Gastrocnemius medialis (tissue), 4 donors: ENCODE data around the gene SLC24A4.

Experiments
- CTCF ChIP-seq, 5 experiments: fragments of 450-650 bp in 3 of 5; fragments of 200-600 bp in 2 of 5; sonication (generic) in 2 of 5; IDR thresholded peaks in 4 of 5; conservative IDR thresholded peaks in 1 of 5; 1 replicate in 4 of 5; 2 replicates in 1 of 5; pipeline ENCODE4 v1.5.1; 2016 to 2019; ENCODE audit warnings: antibody characterized with exemption in 5 of 5, mild to moderate bottlenecking in 3 of 5, moderate library complexity in 3 of 5
- POLR2A ChIP-seq, 2 donors: fragments of 450-650 bp; IDR thresholded peaks; one replicate each; pipeline ENCODE4 v1.6.1; 2017; ENCODE audit warnings: antibody characterized with exemption in 2 of 2, mild to moderate bottlenecking in 2 of 2, moderate library complexity in 2 of 2

GRCh38 chr14:92455231-92455630, 132.3 kb downstream of the SLC24A4 start:
- TF ChIP-seq CTCF (IDR thresholded peaks at IDR 0.05 in 4 of 5, conservative IDR thresholded peaks at IDR 0.05 in 1 of 5) (no peak), POLR2A (IDR thresholded peaks at IDR 0.05) (no peak)
